Mucosa of rectum (tissue), 2 donors: Measurements from ENCODE around the gene PRKCH.

Experiments used
- H3K27ac ChIP-seq, 2 donors: one replicate each; pipeline ENCODE4 v1.7.0; 2013; ENCODE audit warnings: inconsistent platforms in 2 of 2, low read depth in 2 of 2, low read length in 2 of 2
- H3K27me3 ChIP-seq, 2 donors: one replicate each; pipeline ENCODE4 v1.7.0; 2013; ENCODE audit warnings: low read length in 2 of 2; ENCODE audit not compliant: control insufficient read depth in 2 of 2, insufficient read depth in 2 of 2
- H3K36me3 ChIP-seq, 2 donors: one replicate each; pipeline ENCODE4 v1.7.0; 2013; ENCODE audit warnings: low read length in 2 of 2; ENCODE audit not compliant: control insufficient read depth in 2 of 2, insufficient read depth in 2 of 2
- H3K4me1 ChIP-seq, 2 donors: one replicate each; pipeline ENCODE4 v1.7.0; 2013; ENCODE audit warnings: low read length in 2 of 2, mild to moderate bottlenecking in 1 of 2; ENCODE audit not compliant: control insufficient read depth in 2 of 2, insufficient read depth in 2 of 2
- H3K4me3 ChIP-seq, 2 donors: one replicate each; pipeline ENCODE4 v1.7.0; 2013; ENCODE audit warnings: low read length in 2 of 2
- H3K9ac ChIP-seq, 2 donors: one replicate each; pipeline ENCODE4 v1.7.0; 2013; ENCODE audit warnings: low read length in 2 of 2, low read depth in 1 of 2, mild to moderate bottlenecking in 1 of 2
- H3K9me3 ChIP-seq, 2 donors: one replicate each; pipeline ENCODE4 v1.7.0; 2013; ENCODE audit warnings: low read length in 2 of 2; ENCODE audit not compliant: control insufficient read depth in 2 of 2
- donor health status: healthy.
- donor health status: Normal muscosa, but diverticular disease.

The PRKCH gene

DNA sequence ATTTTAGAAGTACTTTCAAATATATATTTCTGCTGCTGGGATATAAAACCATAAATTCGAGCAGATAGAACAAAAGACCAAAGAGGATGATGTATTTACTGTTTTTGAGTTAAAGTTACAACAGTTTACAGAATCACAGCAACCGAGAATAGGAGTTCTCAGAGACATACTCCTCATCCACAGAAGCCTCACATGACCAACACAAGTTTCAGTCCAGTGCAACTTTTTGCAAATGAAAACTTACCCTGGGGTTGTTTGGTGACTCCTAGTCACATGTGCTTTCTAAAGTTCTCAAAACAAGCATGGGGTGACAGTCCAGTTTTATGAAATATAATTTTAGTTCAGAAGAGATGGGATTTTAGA is 117.1 kb downstream of the PRKCH start:
- H3K27ac ChIP-seq: no peak overlapping the region

DNA sequence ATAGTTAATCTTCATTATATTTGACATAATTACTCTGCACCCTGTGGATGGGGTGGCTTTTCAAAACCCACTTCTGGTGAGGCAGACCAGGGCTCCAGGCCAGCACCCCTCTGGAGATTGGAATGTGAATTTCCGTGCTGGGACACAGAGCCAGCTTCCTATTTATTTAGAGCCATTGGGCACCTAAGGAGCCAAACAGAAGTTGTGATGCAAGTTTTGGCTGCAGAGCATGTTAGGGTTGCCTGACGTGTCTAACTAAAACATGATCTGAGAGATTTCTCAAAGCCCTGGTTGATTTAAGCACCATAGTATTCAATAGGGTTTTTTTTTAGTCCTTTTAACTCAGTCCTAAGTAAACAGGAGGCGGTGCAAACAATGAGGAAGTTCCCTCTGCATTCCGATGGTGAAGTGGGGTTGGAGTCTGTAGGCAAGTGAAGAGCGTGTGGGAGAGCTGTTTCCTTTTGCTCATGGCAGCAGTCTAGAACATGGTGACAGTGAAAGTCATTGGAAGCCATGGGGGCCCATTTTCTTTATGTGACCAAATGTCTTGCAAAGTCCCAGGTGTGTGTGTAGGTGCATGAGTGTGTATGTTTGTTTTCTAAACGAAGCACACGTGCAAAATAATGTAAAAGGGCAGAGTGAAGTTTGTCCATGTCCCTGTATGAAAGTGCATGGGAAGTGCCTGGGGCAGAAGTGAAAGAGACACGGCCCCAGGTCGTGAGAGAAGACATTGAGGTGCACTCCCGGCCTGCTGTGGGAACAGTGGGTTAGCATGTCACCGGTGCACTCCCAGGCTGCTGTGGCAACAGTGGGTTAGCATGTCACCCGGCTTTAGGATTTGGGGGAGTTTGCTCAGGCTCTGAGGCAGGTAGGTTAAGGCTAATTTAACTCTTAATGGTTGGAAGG is 117.7 kb downstream of the PRKCH start:
- Histone ChIP-seq H3K4me3 (peak overlapping the region; percentile 2 to 49), H3K36me3 (no peaks in the 10 kb centered on the region), H3K9ac (peak overlapping the region in 1 of 2 donors; percentile 6), H3K9me3 (no peaks in the 10 kb centered on the region), H3K4me1 (peaks cover 13% of the 10 kb centered on the region in 2 donors), H3K27me3 (no peaks in the 10 kb centered on the region), H3K27ac (peak overlapping the region in 1 of 2 donors; percentile 17)

More for the DNA sequence above, 117.1 kb downstream of the PRKCH start:
- H3K4me3 ChIP-seq: no peak overlapping the region
- H3K9ac ChIP-seq: no peak overlapping the region
- H3K36me3 ChIP-seq: no peaks in the 10 kb centered on the region
- peaks cover 10 to 13% of the 10 kb centered on the region in 2 donors for H3K4me1 ChIP-seq
- H3K9me3 ChIP-seq: no peaks in the 10 kb centered on the region
- no peaks in the 10 kb centered on the region for H3K27me3 ChIP-seq

DNA sequence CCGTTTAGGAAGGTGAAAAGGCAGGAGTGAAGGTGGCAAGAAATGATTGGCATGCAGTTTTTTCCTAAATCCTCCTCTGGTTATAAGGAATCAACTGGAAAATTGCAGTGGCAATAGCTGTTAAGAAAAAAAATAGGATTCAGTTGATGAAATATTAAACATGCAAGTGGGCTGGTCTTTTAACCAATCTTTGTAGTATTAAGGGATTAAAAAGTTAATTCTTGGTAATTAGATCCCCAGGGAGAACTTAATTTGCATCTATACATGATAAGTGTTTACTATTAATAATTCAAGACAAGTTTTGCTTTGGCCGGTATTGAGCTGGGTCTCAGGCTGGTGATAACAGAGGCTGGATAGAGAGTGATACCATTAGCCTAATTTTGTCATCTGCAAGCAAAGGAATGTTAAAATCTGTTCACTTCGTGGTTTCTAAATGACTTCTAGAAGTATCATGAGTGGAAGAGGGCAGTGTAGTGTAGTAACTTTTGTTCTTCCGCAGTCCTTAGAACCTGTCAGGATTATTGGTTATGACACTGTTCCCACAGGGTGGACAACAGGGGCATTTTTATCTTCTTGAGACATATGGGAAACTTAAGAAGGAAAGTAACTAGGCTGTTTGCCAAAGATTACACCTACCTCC is 118.5 kb downstream of the PRKCH start:
- Histone ChIP-seq H3K9ac (no peak overlapping the region), H3K4me1 (peaks cover 13% of the 10 kb centered on the region in 2 donors), H3K4me3 (peak overlapping the region; percentile 2 to 49), H3K9me3 (no peaks in the 10 kb centered on the region), H3K27ac (peak overlapping the region in 1 of 2 donors; percentile 17), H3K27me3 (no peaks in the 10 kb centered on the region), H3K36me3 (no peaks in the 10 kb centered on the region)

DNA sequence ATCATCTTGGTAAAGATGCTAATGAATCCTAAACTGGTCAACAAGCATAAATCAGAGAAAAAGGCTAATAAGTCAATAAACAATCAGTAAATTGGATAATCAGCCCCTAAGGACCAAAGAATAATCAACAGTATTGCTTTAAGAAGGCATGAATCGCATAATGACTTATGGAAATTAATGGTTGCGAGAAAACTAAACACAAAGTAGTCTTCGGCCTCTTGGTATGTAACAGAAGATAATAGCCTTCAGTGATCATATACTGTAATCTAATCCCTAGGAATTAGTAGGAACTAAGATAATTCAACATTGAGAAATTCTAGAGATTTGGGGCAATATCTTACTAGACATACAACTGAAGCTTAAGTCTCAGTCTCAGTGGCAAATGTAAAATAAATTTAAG is 122.1 kb downstream of the PRKCH start:
- Histone ChIP-seq H3K4me3 (no peak overlapping the region), H3K9me3 (no peaks in the 10 kb centered on the region), H3K27me3 (no peaks in the 10 kb centered on the region), H3K36me3 (no peaks in the 10 kb centered on the region), H3K9ac (no peak overlapping the region), H3K27ac (no peak overlapping the region), H3K4me1 (peaks cover 11 to 13% of the 10 kb centered on the region in 2 donors)

DNA sequence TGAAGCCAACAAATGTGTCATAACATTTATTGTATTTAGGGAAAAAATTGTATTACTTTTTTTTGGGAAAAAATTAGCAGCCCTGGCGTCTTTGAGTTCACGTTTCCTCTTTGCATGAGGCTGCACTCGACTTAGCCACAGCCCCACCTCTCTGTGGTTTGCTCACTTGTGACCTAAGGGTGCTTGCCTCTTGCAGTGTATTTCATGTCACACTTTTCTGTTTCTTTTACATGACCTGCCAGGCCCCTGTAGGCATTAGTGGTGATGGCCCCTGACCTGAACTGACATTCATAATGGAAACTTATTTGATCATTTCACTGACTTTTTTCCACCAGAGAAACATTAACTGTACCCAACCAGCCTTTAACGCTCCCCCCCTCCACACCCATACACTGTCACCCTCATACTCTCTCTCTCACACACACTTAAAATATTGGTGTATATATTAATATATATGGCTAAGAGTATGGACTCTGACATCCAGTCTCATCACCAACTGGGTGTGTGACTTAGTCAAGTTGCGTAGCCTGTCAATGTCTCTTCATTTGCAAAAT is 122.9 kb downstream of the PRKCH start:
- no peak overlapping the region for H3K27ac ChIP-seq
- H3K9me3 ChIP-seq: no peaks in the 10 kb centered on the region
- no peak overlapping the region for H3K4me3 ChIP-seq

DNA sequence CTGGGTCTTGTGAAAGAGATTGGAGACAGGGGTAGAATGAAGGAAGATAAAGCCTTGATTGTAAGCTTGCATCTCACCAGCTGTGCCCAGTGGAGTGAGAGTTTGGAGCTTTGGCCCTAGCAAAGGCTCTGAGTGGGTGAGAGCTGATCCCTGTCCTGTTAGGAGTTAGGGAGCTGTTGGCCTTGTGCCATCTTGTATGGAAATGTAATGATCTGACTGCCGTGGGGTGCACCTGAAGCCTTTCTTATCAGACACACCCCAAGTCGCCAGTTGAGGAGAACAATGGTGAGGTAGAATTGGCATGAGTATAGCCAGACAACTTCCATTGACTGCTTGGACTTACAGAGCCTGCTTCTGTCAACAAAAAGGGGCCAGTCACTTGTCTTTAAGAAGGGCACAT is 130.1 kb downstream of the PRKCH start:
- H3K27me3 ChIP-seq: no peaks in the 10 kb centered on the region
- H3K4me1 ChIP-seq: no peaks in the 10 kb centered on the region
- H3K27ac ChIP-seq: no peak overlapping the region
- H3K9ac ChIP-seq: no peak overlapping the region
- no peaks in the 10 kb centered on the region for H3K36me3 ChIP-seq
- no peaks in the 10 kb centered on the region for H3K9me3 ChIP-seq
- no peak overlapping the region for H3K4me3 ChIP-seq

More for the DNA sequence above, 122.9 kb downstream of the PRKCH start:
- Histone ChIP-seq H3K27me3 (no peaks in the 10 kb centered on the region), H3K9ac (no peak overlapping the region), H3K36me3 (no peaks in the 10 kb centered on the region), H3K4me1 (peaks cover 4 to 7% of the 10 kb centered on the region in 2 donors)

DNA sequence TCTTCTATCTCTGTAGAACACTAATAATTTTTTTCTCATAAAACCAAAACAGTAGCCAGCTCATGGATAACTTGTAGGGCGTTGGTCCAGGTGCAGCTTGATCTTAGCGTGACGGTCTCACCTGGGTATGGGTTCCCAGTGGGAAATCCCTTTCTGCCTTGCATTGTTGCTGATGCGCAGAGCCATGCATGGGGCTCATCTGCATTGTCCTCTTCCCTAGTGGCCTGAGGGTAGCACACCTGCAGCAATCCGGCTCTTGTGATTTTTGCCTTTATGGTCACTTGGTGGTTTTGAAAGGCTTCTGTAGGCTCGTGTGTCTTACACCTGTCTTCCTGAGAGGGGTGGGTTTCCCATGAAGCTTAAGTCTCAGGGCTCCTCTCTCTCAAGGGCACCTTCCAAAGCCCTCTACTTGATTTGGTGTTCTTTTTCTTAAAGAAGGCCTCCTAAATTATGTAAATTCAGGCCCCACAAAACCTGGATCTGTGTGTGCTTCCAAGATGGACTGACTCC is 130.6 kb downstream of the PRKCH start:
- Histone ChIP-seq H3K27me3 (no peaks in the 10 kb centered on the region), H3K9me3 (no peaks in the 10 kb centered on the region), H3K4me3 (no peak overlapping the region), H3K36me3 (no peaks in the 10 kb centered on the region), H3K9ac (no peak overlapping the region), H3K4me1 (no peaks in the 10 kb centered on the region), H3K27ac (peak overlapping the region in 1 of 2 donors; percentile 12)

DNA sequence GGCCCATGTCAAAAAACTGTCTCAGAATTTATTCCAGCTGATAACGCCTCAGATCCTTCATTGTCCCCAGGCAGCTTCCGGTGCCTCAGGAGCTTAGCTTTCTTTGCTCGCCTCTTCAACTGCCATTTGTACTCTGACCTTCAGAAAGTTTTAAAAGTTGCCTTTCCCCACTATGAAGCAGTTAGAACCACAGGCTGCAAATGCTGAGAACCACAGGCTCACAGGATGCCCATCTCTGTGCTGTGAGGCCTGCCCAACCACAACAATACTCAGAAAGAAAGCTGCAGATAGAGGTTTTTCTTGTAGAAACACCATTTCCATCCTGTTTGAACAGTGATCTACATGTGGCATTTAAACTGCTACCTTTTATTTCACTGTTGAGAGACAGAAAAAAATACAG is 131.1 kb downstream of the PRKCH start:
- H3K27ac ChIP-seq: no peak overlapping the region

DNA sequence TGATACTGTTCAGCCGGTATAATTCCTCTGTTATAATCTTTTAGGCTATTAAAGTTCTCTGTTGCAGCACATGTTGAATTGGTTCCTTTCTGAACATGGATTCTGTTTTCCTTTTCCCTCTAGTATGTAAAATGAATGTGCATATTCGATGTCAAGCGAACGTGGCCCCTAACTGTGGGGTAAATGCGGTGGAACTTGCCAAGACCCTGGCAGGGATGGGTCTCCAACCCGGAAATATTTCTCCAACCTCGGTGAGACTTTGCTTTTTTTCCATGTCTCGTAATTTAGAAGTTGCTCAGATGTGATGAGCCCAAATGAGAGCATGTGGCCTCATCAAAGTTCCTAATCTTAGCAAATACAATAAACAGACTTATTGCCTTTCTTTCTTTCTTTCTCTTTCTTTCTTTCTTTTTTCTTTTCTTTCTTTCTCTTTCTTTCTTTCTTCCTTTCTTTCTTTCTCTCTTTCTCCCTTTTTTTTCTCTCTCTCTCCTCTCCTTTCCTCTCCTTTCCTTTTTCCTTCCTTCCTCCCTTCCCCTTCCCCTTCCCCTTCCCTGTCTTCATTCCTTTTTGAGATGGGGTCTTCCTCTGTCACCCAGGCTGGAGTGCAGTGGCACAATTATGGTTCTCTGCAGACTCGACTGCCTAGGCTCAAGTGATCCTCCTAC is 131.9 kb downstream of the PRKCH start:
- Histone ChIP-seq H3K36me3 (peaks cover 0 to 5% of the 10 kb centered on the region in 2 donors), H3K4me3 (no peak overlapping the region), H3K27me3 (no peaks in the 10 kb centered on the region), H3K9ac (no peak overlapping the region), H3K9me3 (no peaks in the 10 kb centered on the region), H3K27ac (peak overlapping the region in 1 of 2 donors; percentile 1), H3K4me1 (no peaks in the 10 kb centered on the region)

More for the DNA sequence above, 131.1 kb downstream of the PRKCH start:
- H3K4me3 ChIP-seq: no peak overlapping the region
- no peaks in the 10 kb centered on the region for H3K27me3 ChIP-seq
- H3K9me3 ChIP-seq: no peaks in the 10 kb centered on the region
- peaks cover 0 to 5% of the 10 kb centered on the region in 2 donors for H3K36me3 ChIP-seq
- H3K9ac ChIP-seq: no peak overlapping the region
- H3K4me1 ChIP-seq: no peaks in the 10 kb centered on the region
